Large intestine (tissue), 3 donors: Measurements from ENCODE around the gene TCN2. TPM values are rescaled to one million over a fixed set of nuclear protein-coding genes. Genes with fewer than 3 reads are reported as not detected.
A peak's percentile ranks its signal among the peaks of the same experiment; 100 is the strongest.
"Not testable (repeated sequence)": the region's sequence is repeated elsewhere in the genome, so short reads cannot be mapped to it uniquely, and the experiment has no call there.

Experiments used
- DNase-seq, 2 donors: peaks; one replicate each; pipeline versions ENCODE4 v3.0.0 to v3.0.0-alpha.2; 2013
- H3K27ac ChIP-seq: one replicate; pipeline ENCODE4 v1.5.1; 2013; ENCODE audit warnings: low read length
- H3K27me3 ChIP-seq: 2 replicates; pipeline ENCODE4 v1.6.1; 2013; ENCODE audit warnings: low read length; ENCODE audit not compliant: control insufficient read depth, insufficient read depth
- H3K36me3 ChIP-seq: 2 replicates; pipeline ENCODE4 v1.6.1; 2013; ENCODE audit warnings: low read length; ENCODE audit not compliant: control insufficient read depth, insufficient read depth
- H3K4me1 ChIP-seq: one replicate; pipeline ENCODE4 v1.6.1; 2013; ENCODE audit warnings: low read length; ENCODE audit not compliant: control insufficient read depth, insufficient read depth
- H3K4me3 ChIP-seq: one replicate; pipeline ENCODE4 v1.5.1; 2013; ENCODE audit warnings: low read length
- H3K9me3 ChIP-seq: one replicate; pipeline ENCODE4 v1.6.1; 2013; ENCODE audit warnings: mild to moderate bottlenecking, low read depth, low read length, moderate library complexity; ENCODE audit not compliant: control insufficient read depth
- WGBS: methylation state at CpG from one replicate; pipeline ENCODE4 v1.1.5; 2013; ENCODE audit warnings: low lambda C conversion rate; ENCODE audit not compliant: insufficient coverage; 5-methylcytosine and 5-hydroxymethylcytosine counted together
- polyA plus RNA-seq: library from polyadenylated mRNA; unstranded; fragments of 120-200 nt; gene quantifications from one replicate; pipeline ENCODE4 v1.2.1, GENCODE V29; 2013

Gene TCN2
- polyA plus RNA-seq, 1 donor: 44.6 TPM

GRCh38 chr22:30592360-30592713 lies 14.6 kb upstream of the TCN2 start:
- not testable (repeated sequence) for H3K4me1 ChIP-seq, H3K27ac ChIP-seq, DNase-seq, H3K27me3 ChIP-seq, H3K9me3 ChIP-seq
- Histone ChIP-seq H3K36me3 (peaks cover 22% of the 10 kb centered on the region), H3K4me3 (peak overlapping the region; percentile 24)
- WGBS: no CpG with 5 or more reads among the region's 18 CpGs

GRCh38 chr22:30596199-30596598 lies 10.8 kb upstream of the TCN2 start:
- no CpG with 5 or more reads among the region's 2 CpGs for WGBS
- no peaks in the 10 kb centered on the region for H3K9me3 ChIP-seq
- no peak overlapping the region for H3K27ac ChIP-seq
- peaks cover 3% of the 10 kb centered on the region for H3K4me1 ChIP-seq
- H3K4me3 ChIP-seq: no peak overlapping the region
- peaks cover 3% of the 10 kb centered on the region for H3K27me3 ChIP-seq
- H3K36me3 ChIP-seq: no peaks in the 10 kb centered on the region
- no peak for DNase-seq

GRCh38 chr22:30596886-30597285 lies 10.1 kb upstream of the TCN2 start:
- Histone ChIP-seq H3K27me3 (peaks cover 3% of the 10 kb centered on the region), H3K4me3 (no peak overlapping the region), H3K27ac (no peak overlapping the region), H3K9me3 (no peaks in the 10 kb centered on the region), H3K36me3 (no peaks in the 10 kb centered on the region), H3K4me1 (peaks cover 3% of the 10 kb centered on the region)
- no CpG with 5 or more reads among the region's 29 CpGs for WGBS
- DNase-seq: no peak

- H3K4me1 ChIP-seq: no peaks in the 10 kb centered on the region
- H3K9me3 ChIP-seq: no peaks in the 10 kb centered on the region
- H3K4me3 ChIP-seq: no peak overlapping the region
- H3K36me3 ChIP-seq: no peaks in the 10 kb centered on the region
- no peak for DNase-seq
- WGBS: 57% methylated on average over 1 of the region's 3 CpGs
- peaks cover 3% of the 10 kb centered on the region for H3K27me3 ChIP-seq
- no peak overlapping the region for H3K27ac ChIP-seq
These were observed 8.0 kb upstream of the TCN2 start for GRCh38 chr22:30598986-30599385.

- peaks cover 3% of the 10 kb centered on the region for H3K4me1 ChIP-seq
- no peak overlapping the region for H3K4me3 ChIP-seq
- 100% methylated on average over 1 of the region's 3 CpGs for WGBS
- DNase-seq: no peak
- no peaks in the 10 kb centered on the region for H3K36me3 ChIP-seq
- no peaks in the 10 kb centered on the region for H3K27me3 ChIP-seq
- H3K27ac ChIP-seq: no peak overlapping the region
- H3K9me3 ChIP-seq: no peaks in the 10 kb centered on the region
These were observed 6.1 kb upstream of the TCN2 start for GRCh38 chr22:30600921-30601320.

- 88% methylated on average over 2 of the region's 5 CpGs for WGBS
- no peak overlapping the region for H3K27ac ChIP-seq
These were observed 5.5 kb upstream of the TCN2 start for GRCh38 chr22:30601464-30601863.

GRCh38 chr22:30602049-30602448 lies 4.9 kb upstream of the TCN2 start:
- no CpG with 5 or more reads among the region's 3 CpGs for WGBS
- H3K4me1 ChIP-seq: peaks cover 5% of the 10 kb centered on the region
- no peaks in the 10 kb centered on the region for H3K36me3 ChIP-seq
- no peak overlapping the region for H3K27ac ChIP-seq
- DNase-seq: peak in 1 of 2 donors; percentile 43
- H3K27me3 ChIP-seq: no peaks in the 10 kb centered on the region
- H3K9me3 ChIP-seq: no peaks in the 10 kb centered on the region
- no peak overlapping the region for H3K4me3 ChIP-seq

More at GRCh38 chr22:30601464-30601863, 5.5 kb upstream of the TCN2 start:
- Histone ChIP-seq H3K4me1 (peaks cover 5% of the 10 kb centered on the region), H3K4me3 (no peak overlapping the region), H3K27me3 (no peaks in the 10 kb centered on the region), H3K9me3 (no peaks in the 10 kb centered on the region), H3K36me3 (no peaks in the 10 kb centered on the region)
- DNase-seq: no peak

- no peaks in the 10 kb centered on the region for H3K36me3 ChIP-seq
- no peak overlapping the region for H3K27ac ChIP-seq
- H3K4me3 ChIP-seq: no peak overlapping the region
- H3K27me3 ChIP-seq: no peaks in the 10 kb centered on the region
- H3K4me1 ChIP-seq: peaks cover 23% of the 10 kb centered on the region
- no peak for DNase-seq
- WGBS: no CpG with 5 or more reads among the region's 3 CpGs
- no peaks in the 10 kb centered on the region for H3K9me3 ChIP-seq
These were observed 3.2 kb upstream of the TCN2 start for GRCh38 chr22:30603801-30604200.

GRCh38 chr22:30604723-30605122 lies 2.3 kb upstream of the TCN2 start:
- H3K4me3 ChIP-seq: no peak overlapping the region
- no peak for DNase-seq
- H3K27ac ChIP-seq: no peak overlapping the region
- H3K27me3 ChIP-seq: no peaks in the 10 kb centered on the region
- 100% methylated on average over 1 of the region's 2 CpGs for WGBS
- H3K9me3 ChIP-seq: no peaks in the 10 kb centered on the region
- no peaks in the 10 kb centered on the region for H3K36me3 ChIP-seq
- peaks cover 29% of the 10 kb centered on the region for H3K4me1 ChIP-seq

GRCh38 chr22:30605449-30606110 lies 1.4 kb upstream of the TCN2 start:
- Histone ChIP-seq H3K4me1 (peaks cover 31% of the 10 kb centered on the region), H3K27me3 (no peaks in the 10 kb centered on the region), H3K36me3 (no peaks in the 10 kb centered on the region), H3K27ac (peak overlapping the region; percentile 90), H3K4me3 (peak overlapping the region; percentile 61), H3K9me3 (no peaks in the 10 kb centered on the region)
- 0% methylated on average over 2 of the region's 9 CpGs for WGBS
- peak; percentile 43 to 48 for DNase-seq

- DNase-seq: no peak
- Histone ChIP-seq H3K27ac (peak overlapping the region; percentile 90), H3K4me1 (peaks cover 31% of the 10 kb centered on the region), H3K36me3 (peaks cover 6% of the 10 kb centered on the region), H3K4me3 (peak overlapping the region; percentile 61), H3K9me3 (no peaks in the 10 kb centered on the region), H3K27me3 (no peaks in the 10 kb centered on the region)
- WGBS: no CpG with 5 or more reads among the region's 7 CpGs
These were observed 441 bp downstream of the TCN2 start for GRCh38 chr22:30607300-30607930.
